Left renal cortex interstitium (tissue), 4 donors: ENCODE results near the gene APBB2. TPM values are rescaled to one million over a fixed set of nuclear protein-coding genes. Genes with fewer than 3 reads are reported as not detected.
"Not testable (repeated sequence)": the region's sequence is repeated elsewhere in the genome, so short reads cannot be mapped to it uniquely, and the experiment has no call there.

Experiments used
- DNase-seq, 4 donors: peaks; one replicate each; pipeline ENCODE4 v3.0.0-alpha.2; 2013; ENCODE audit warnings: low read depth in 4 of 4, low spot score in 2 of 4, missing footprints in 1 of 4
- polyA plus RNA-seq, 4 donors: library from polyadenylated mRNA; unstranded; fragments of 120-200 nt; gene quantifications; one replicate each; pipeline ENCODE4 v1.2.1, GENCODE V29; 2013; ENCODE audit not compliant: insufficient read length in 4 of 4

APBB2 gene
- polyA plus RNA-seq, 4 donors, result 44.4 to 63.6 (median 55.8) TPM

GRCh38 chr4:40919976-40920375 is 294.4 kb downstream of the APBB2 start:
- not testable (repeated sequence) for DNase-seq

- DNase-seq, result no peak
These were observed 296.0 kb downstream of the APBB2 start for GRCh38 chr4:40918330-40918729.

GRCh38 chr4:40916880-40917279 is 297.5 kb downstream of the APBB2 start:
- DNase-seq, result no peak

GRCh38 chr4:40916218-40916555 is 298.2 kb downstream of the APBB2 start:
- no peak for DNase-seq

- DNase-seq, result peak in 2 of 4 donors; percentile 26 to 33
These were observed 298.8 kb downstream of the APBB2 start for GRCh38 chr4:40915318-40916217.

- no peak for DNase-seq
These were observed 301.7 kb downstream of the APBB2 start for GRCh38 chr4:40912460-40913184.

GRCh38 chr4:40910706-40911105 is 303.6 kb downstream of the APBB2 start:
- no peak for DNase-seq

- no peak for DNase-seq
These were observed 304.9 kb downstream of the APBB2 start for GRCh38 chr4:40909363-40909876.

GRCh38 chr4:40908702-40909362 is 305.5 kb downstream of the APBB2 start:
- peak in 1 of 4 donors; percentile 37 for DNase-seq

GRCh38 chr4:40908297-40908696 is 306.0 kb downstream of the APBB2 start:
- DNase-seq, result no peak

- no peak for DNase-seq
These were observed 308.9 kb downstream of the APBB2 start for GRCh38 chr4:40905414-40905813.

- not testable (repeated sequence) for DNase-seq
These were observed 313.8 kb downstream of the APBB2 start for GRCh38 chr4:40900531-40900930.

GRCh38 chr4:40897557-40898203 is 316.7 kb downstream of the APBB2 start:
- DNase-seq, result peak in 3 of 4 donors; percentile 29 to 69 (median 54)

- DNase-seq, result no peak
These were observed 323.6 kb downstream of the APBB2 start for GRCh38 chr4:40890764-40891163.

- DNase-seq, result no peak
These were observed 324.1 kb downstream of the APBB2 start for GRCh38 chr4:40890199-40890598.

- no peak for DNase-seq
These were observed 325.4 kb downstream of the APBB2 start for GRCh38 chr4:40888933-40889332.

- DNase-seq, result no peak
These were observed 326.6 kb downstream of the APBB2 start for GRCh38 chr4:40887764-40888131.

GRCh38 chr4:40886931-40887763 is 327.2 kb downstream of the APBB2 start:
- DNase-seq, result no peak

GRCh38 chr4:40881851-40882250 is 332.5 kb downstream of the APBB2 start:
- DNase-seq, result no peak

- no peak for DNase-seq
These were observed 333.2 kb downstream of the APBB2 start for GRCh38 chr4:40881096-40881495.
